SK-N-SH (cell line): ENCODE measurements around the gene KCNK15. TPM values are rescaled to one million over a fixed set of nuclear protein-coding genes. Genes with fewer than 3 reads are reported as not detected.

Experiments
- CTCF ChIA-PET: fragments of 300-600, 350-600 bp; formaldehyde crosslinking; extraction: SDS; loops from one replicate; lab custom pipeline; 2021; lab: Yijun Ruan, JAX
- POLR2A ChIA-PET: fragments of 350-600 bp; sonication (Branson Sonifier 250); formaldehyde crosslinking; extraction: SDS; loops from one replicate; lab custom pipeline; 2020; ENCODE audit warnings: antibody characterized with exemption, inconsistent platforms; lab: Yijun Ruan, JAX
- DNase-seq: peaks from one replicate; pipeline ENCODE4 v3.0.0; 2012
- H2AFZ ChIP-seq: fragments of 200-600 bp; sonication (generic); 2 replicates; pipeline ENCODE4 v1.8.1; 2016; ENCODE audit warnings: antibody characterized with exemption, mild to moderate bottlenecking, low read depth
- H3F3A ChIP-seq: fragments of 200-600 bp; sonication (generic); replicated peaks from 2 replicates; pipeline ENCODE3; 2016; ENCODE audit warnings: antibody characterized with exemption, mild to moderate bottlenecking; ENCODE audit not compliant: insufficient read depth
- H3K27ac ChIP-seq, 2 experiments: fragments of 200-500 bp in 1 of 2; fragments of 200-600 bp in 1 of 2; sonication (Bioruptor generic) in 1 of 2; sonication (generic), shearing (Covaris generic) in 1 of 2; 2 replicates each; pipeline versions ENCODE4 v1.5.1 to v1.6.1; 2014 to 2016; ENCODE audit warnings: low read depth in 2 of 2, inconsistent platforms in 1 of 2, low read length in 1 of 2, mild to moderate bottlenecking in 1 of 2, mixed read lengths in 1 of 2
- H3K27me3 ChIP-seq: fragments of 200-600 bp; sonication (generic), shearing (Covaris generic); 2 replicates; pipeline ENCODE4 v1.6.1; 2016; ENCODE audit warnings: mixed run types; ENCODE audit not compliant: insufficient read depth
- H3K36me3 ChIP-seq, 2 experiments: fragments of 200-500 bp in 1 of 2; fragments of 200-600 bp in 1 of 2; sonication (Bioruptor generic) in 1 of 2; sonication (generic) in 1 of 2; replicated peaks in 1 of 2; 2 replicates each; pipeline versions ENCODE3 to v1.5.1; 2014 to 2016; ENCODE audit warnings: low read length in 1 of 2, mild to moderate bottlenecking in 1 of 2; ENCODE audit not compliant: insufficient read depth in 2 of 2, control insufficient read depth in 1 of 2
- H3K4me1 ChIP-seq, 2 experiments: fragments of 200-500 bp in 1 of 2; fragments of 200-600 bp in 1 of 2; sonication (Bioruptor generic) in 1 of 2; sonication (generic), shearing (Covaris generic) in 1 of 2; 2 replicates each; pipeline versions ENCODE4 v1.5.1 to v1.6.1; 2014 to 2016; ENCODE audit warnings: low read depth in 1 of 2, low read length in 1 of 2, mixed run types in 1 of 2; ENCODE audit not compliant: insufficient read depth in 2 of 2, control insufficient read depth in 1 of 2
- H3K4me2 ChIP-seq: fragments of 200-600 bp; sonication (generic), shearing (Covaris generic); 2 replicates; pipeline ENCODE4 v1.6.1; 2017; ENCODE audit warnings: mixed run types
- H3K4me3 ChIP-seq, 2 experiments: fragments of 200-500 bp in 1 of 2; fragments of 200-600 bp in 1 of 2; sonication (Bioruptor generic) in 1 of 2; sonication (generic), shearing (Covaris generic) in 1 of 2; 2 replicates each; pipeline versions ENCODE4 v1.5.1 to v1.8.1; 2014 to 2016; ENCODE audit warnings: low read depth in 2 of 2, inconsistent platforms in 1 of 2, low read length in 1 of 2, mild to moderate bottlenecking in 1 of 2, mixed read lengths in 1 of 2, moderate library complexity in 1 of 2
- H3K79me2 ChIP-seq: fragments of 200-600 bp; sonication (generic); 2 replicates; pipeline ENCODE4 v1.8.1; 2017; ENCODE audit warnings: mild to moderate bottlenecking; ENCODE audit not compliant: insufficient read depth
- H3K9ac ChIP-seq: fragments of 200-600 bp; sonication (generic); 2 replicates; pipeline ENCODE4 v1.6.1; 2017; ENCODE audit warnings: mixed run types
- H3K9me2 ChIP-seq: fragments of 200-600 bp; sonication (generic); 2 replicates; pipeline ENCODE4 v1.6.1; 2017; ENCODE audit warnings: mixed run types
- H3K9me3 ChIP-seq: fragments of 200-600 bp; sonication (generic); 2 replicates; pipeline ENCODE4 v1.6.1; 2017; ENCODE audit warnings: mixed run types, mild to moderate bottlenecking, moderate library complexity
- H4K20me1 ChIP-seq: fragments of 200-600 bp; sonication (generic); 2 replicates; pipeline ENCODE4 v1.6.1; 2017; ENCODE audit warnings: mild to moderate bottlenecking, mixed run types; ENCODE audit not compliant: insufficient read depth
- EP300 ChIP-seq, 2 experiments: IDR thresholded peaks; 2 replicates each; pipeline versions ENCODE4 v1.4.0 to v1.6.1; 2012; ENCODE audit warnings: borderline replicate concordance in 1 of 2, low read depth in 1 of 2, low read length in 1 of 2
- EZH2phosphoT487 ChIP-seq: fragments of 200-600 bp; sonication (generic); IDR thresholded peaks from 2 replicates; pipeline ENCODE4 v1.6.1; 2017; ENCODE audit warnings: low read depth, mixed run types, mild to moderate bottlenecking, antibody characterized with exemption, moderate library complexity, borderline replicate concordance
- GABPA ChIP-seq: IDR thresholded peaks from 2 replicates; pipeline ENCODE4 v1.4.0; 2012; ENCODE audit warnings: low read depth, mild to moderate bottlenecking
- GATA2 ChIP-seq: sonication (generic); formaldehyde crosslinking; IDR thresholded peaks from 2 replicates; pipeline ENCODE4 v1.5.0; 2020; ENCODE audit warnings: mild to moderate bottlenecking, missing genetic modification reagents
- IRF3 ChIP-seq: fragments of 150-350 bp; IDR thresholded peaks from 2 replicates; pipeline ENCODE4 v1.6.1; 2016; ENCODE audit warnings: mild to moderate bottlenecking, low read depth, low read length
- JUND ChIP-seq: IDR thresholded peaks from 2 replicates; pipeline ENCODE4 v1.4.0; 2012
- MXI1 ChIP-seq: IDR thresholded peaks from 2 replicates; pipeline ENCODE4 v1.6.1; 2012; ENCODE audit warnings: mild to moderate bottlenecking, low read depth, low read length, improper control_type of control experiment
- NFIC ChIP-seq: IDR thresholded peaks from 2 replicates; pipeline ENCODE4 v1.4.0; 2012; ENCODE audit warnings: borderline replicate concordance
- NRF1 ChIP-seq: IDR thresholded peaks from 2 replicates; pipeline ENCODE4 v1.6.1; 2012; ENCODE audit warnings: low read depth, mild to moderate bottlenecking, low read length
- PBX3 ChIP-seq: IDR thresholded peaks from 2 replicates; pipeline ENCODE4; 2012
- POLR2AphosphoS5 ChIP-seq: IDR thresholded peaks from 2 replicates; pipeline ENCODE4 v1.6.1; 2012; ENCODE audit warnings: low read depth, low read length
- RFX5 ChIP-seq: IDR thresholded peaks from 2 replicates; pipeline ENCODE4 v1.6.1; 2012; ENCODE audit warnings: mild to moderate bottlenecking, improper control_type of control experiment, low read length
- RXRA ChIP-seq: IDR thresholded peaks from 2 replicates; pipeline ENCODE4 v1.4.0; 2012; ENCODE audit warnings: low read depth, mild to moderate bottlenecking, borderline replicate concordance
- SIN3A ChIP-seq: IDR thresholded peaks from 2 replicates; pipeline ENCODE4 v1.6.1; 2012; ENCODE audit warnings: low read depth, mild to moderate bottlenecking, low read length, moderate library complexity, borderline replicate concordance
- SMC3 ChIP-seq: IDR thresholded peaks from 2 replicates; pipeline ENCODE4 v1.6.1; 2012; ENCODE audit warnings: low read depth, low read length, improper control_type of control experiment
- TEAD4 ChIP-seq: IDR thresholded peaks from 2 replicates; pipeline ENCODE4 v1.4.0; 2012; ENCODE audit warnings: mild to moderate bottlenecking, borderline replicate concordance; ENCODE audit not compliant: insufficient read depth
- YY1 ChIP-seq: IDR thresholded peaks from 2 replicates; pipeline ENCODE4 v1.4.0; 2012; ENCODE audit warnings: low read depth, mild to moderate bottlenecking
- WGBS: methylation state at CpG from one replicate; pipeline ENCODE4 v1.1.6; 2017; ENCODE audit warnings: low lambda C conversion rate; 5-methylcytosine and 5-hydroxymethylcytosine counted together
- polyA plus RNA-seq, 3 experiments: library from polyadenylated mRNA; depleted of rRNA; stranded (reverse); fragments of >200 nt; gene quantifications; 2 replicates each; pipeline ENCODE4 v1.2.3, GENCODE V29; 2012

KCNK15 gene
- polyA plus RNA-seq, 1 of the 3 experiments (the other 2 are of a cell fraction) = 0.02 TPM

- no peak overlapping the region for H3K4me3 ChIP-seq
- no peaks in the 10 kb centered on the region for H4K20me1 ChIP-seq
- H3K4me1 ChIP-seq = peaks cover 9 to 10% of the 10 kb centered on the region in 2 experiments; a peak in 3 of 4 replicates
- no peaks in the 10 kb centered on the region for H3K79me2 ChIP-seq
- H3K27me3 ChIP-seq = no peaks in the 10 kb centered on the region
- CTCF ChIA-PET = interaction anchor here (0.6 to 10.6 kb wide), 5 partner anchors 17 to 152 kb away, joined by 3 to 79 read pairs (median 9); no protein-coding TSS in a partner anchor
- POLR2A ChIA-PET = interaction anchor here (0.7 kb wide), 1 partner anchor 33 kb away, joined by 3 read pairs; no protein-coding TSS in a partner anchor
- 86% methylated on average over 5 of the region's 5 CpGs for WGBS
- no peak overlapping the region for H3K27ac ChIP-seq
- no peak overlapping the region for H2AFZ ChIP-seq
- no peaks in the 10 kb centered on the region for H3K36me3 ChIP-seq
- H3K4me2 ChIP-seq = no peak overlapping the region
- H3K9ac ChIP-seq = no peak overlapping the region
- TF ChIP-seq NFIC = no peak
- TF ChIP-seq, all 33 proteins: peak for 0
- DNase-seq = no peak
- Histone ChIP-seq H3K9me3 (no peaks in the 10 kb centered on the region), H3F3A (peaks cover 10% of the 10 kb centered on the region), H3K9me2 (no peaks in the 10 kb centered on the region)
These were observed 30.0 kb upstream of the KCNK15 start for GRCh38 chr20:44715499-44716308.

- CTCF ChIA-PET = interaction anchor here (3.9 to 10.6 kb wide), 2 partner anchors 16 to 32 kb away, joined by 15 to 79 read pairs; no protein-coding TSS in a partner anchor
- no peak for DNase-seq
- Histone ChIP-seq H3K4me2 (no peak overlapping the region), H3K36me3 (no peaks in the 10 kb centered on the region), H3K27ac (no peak overlapping the region), H3F3A (peaks cover 18% of the 10 kb centered on the region), H3K4me1 (peaks cover 10 to 17% of the 10 kb centered on the region in 2 experiments; a peak in 3 of 4 replicates), H3K27me3 (no peaks in the 10 kb centered on the region), H3K9me2 (no peaks in the 10 kb centered on the region), H4K20me1 (no peaks in the 10 kb centered on the region), H2AFZ (no peak overlapping the region), H3K9ac (no peak overlapping the region), H3K79me2 (no peaks in the 10 kb centered on the region), H3K9me3 (no peaks in the 10 kb centered on the region), H3K4me3 (no peak overlapping the region)
- 91% methylated on average over 11 of the region's 13 CpGs for WGBS
- no peak for TF ChIP-seq JUND
- no peak for TF ChIP-seq SIN3A
- TF ChIP-seq PBX3 = no peak
- no peak for TF ChIP-seq MXI1
- no peak for TF ChIP-seq SMC3
- TF ChIP-seq GATA2 (CRISPR knock-in tag) = no peak
- no peak for TF ChIP-seq YY1
- TF ChIP-seq TEAD4 = no peak
- no peak for TF ChIP-seq IRF3
- TF ChIP-seq RFX5 = no peak
- TF ChIP-seq EP300 (IDR thresholded peaks at IDR 0.05; ENCODE audit: borderline replicate concordance in 1 of 2, low read depth in 1 of 2, low read length in 1 of 2) = no peak
- no peak for TF ChIP-seq RXRA
- no peak for TF ChIP-seq GABPA
- TF ChIP-seq NRF1 = no peak
- no peak for TF ChIP-seq POLR2AphosphoS5
- no peak for TF ChIP-seq EZH2phosphoT487
- POLR2A ChIA-PET = no interaction called here
These were observed 29.2 kb upstream of the KCNK15 start for GRCh38 chr20:44716309-44717106.
